CD4-positive, CD25-positive, alpha-beta regulatory T cell (primary cell): Measurements from ENCODE around the gene SURF4. TPM values are rescaled to one million over a fixed set of nuclear protein-coding genes. Genes with fewer than 3 reads are reported as not detected.
A peak's percentile ranks its signal among the peaks of the same experiment; 100 is the strongest.
"Not testable (repeated sequence)": the region's sequence is repeated elsewhere in the genome, so short reads cannot be mapped to it uniquely, and the experiment has no call there.

Experiments used
- ATAC-seq, 2 donors: fragments of 150-1000 bp; cut with Tn5 transposase; one replicate each; pipeline ENCODE4 v1.10.0; 2021; ENCODE audit warnings: low read depth in 2 of 2, moderate number of reproducible peaks in 2 of 2, moderate library complexity in 1 of 2
- DNase-seq, 3 donors: peaks; one replicate each; pipeline versions ENCODE4 v3.0.0 to v3.0.0-alpha.2; 2012 to 2022; ENCODE audit warnings: mixed read lengths in 1 of 3
- H3K27ac ChIP-seq: one replicate; pipeline ENCODE4 v1.7.0; 2013; ENCODE audit warnings: mild to moderate bottlenecking, low read length; ENCODE audit not compliant: insufficient read depth, poor library complexity, severe bottlenecking
- H3K27me3 ChIP-seq: one replicate; pipeline ENCODE4 v1.7.0; 2013; ENCODE audit warnings: low read length; ENCODE audit not compliant: control insufficient read depth, insufficient read depth
- H3K36me3 ChIP-seq: one replicate; pipeline ENCODE4 v1.7.0; 2013; ENCODE audit warnings: mild to moderate bottlenecking, low read length, moderate library complexity; ENCODE audit not compliant: control insufficient read depth, insufficient read depth
- H3K4me1 ChIP-seq: 2 replicates; pipeline ENCODE4 v1.7.0; 2013; ENCODE audit warnings: mild to moderate bottlenecking, low read length; ENCODE audit not compliant: insufficient read depth, control insufficient read depth, poor library complexity, severe bottlenecking
- H3K4me3 ChIP-seq: one replicate; pipeline ENCODE4 v1.7.0; 2013; ENCODE audit warnings: low read depth, mild to moderate bottlenecking, low read length, moderate library complexity
- H3K9me3 ChIP-seq, 2 experiments: 1 replicate in 1 of 2; 2 replicates in 1 of 2; pipeline ENCODE4 v1.7.0; 2013; ENCODE audit warnings: low read length in 2 of 2, mild to moderate bottlenecking in 1 of 2, moderate library complexity in 1 of 2; ENCODE audit not compliant: control insufficient read depth in 2 of 2
- H3K27ac Mint-ChIP-seq, 3 donors: one replicate each; pipeline ENCODE4 v1.8.0; 2020 to 2022; ENCODE audit warnings: mild to moderate bottlenecking in 3 of 3, mixed read lengths in 3 of 3, moderate library complexity in 2 of 3
- H3K27me3 Mint-ChIP-seq: one replicate; pipeline ENCODE4 v1.8.0; 2022; ENCODE audit warnings: mild to moderate bottlenecking, mixed read lengths
- H3K36me3 Mint-ChIP-seq: one replicate; pipeline ENCODE4 v1.8.0; 2020; ENCODE audit warnings: mixed read lengths
- H3K4me1 Mint-ChIP-seq, 4 donors: one replicate each; pipeline ENCODE4 v1.8.0; 2020 to 2022; ENCODE audit warnings: mixed read lengths in 4 of 4, mild to moderate bottlenecking in 1 of 4
- H3K4me3 Mint-ChIP-seq, 4 donors: one replicate each; pipeline ENCODE4 v1.8.0; 2020 to 2022; ENCODE audit warnings: mild to moderate bottlenecking in 4 of 4, mixed read lengths in 4 of 4, moderate library complexity in 3 of 4
- H3K9me3 Mint-ChIP-seq, 7 donors: one replicate each; pipeline ENCODE4 v1.8.0; 2020 to 2022; ENCODE audit warnings: mixed read lengths in 7 of 7, mild to moderate bottlenecking in 3 of 7, moderate library complexity in 2 of 7
- polyA plus RNA-seq, 4 donors: library from polyadenylated mRNA; unstranded; fragments of 300-500 nt; fragmentation: Illumina TruSeq; gene quantifications; one replicate each; pipeline ENCODE4 v1.2.3, GENCODE V29; 2021
- total RNA-seq: library from RNA; stranded (reverse); gene quantifications from one replicate; pipeline ENCODE4 v1.2.3, GENCODE V29; 2022

Gene SURF4
- total and polyA plus RNA-seq, 5 donors from 2014 or later, result 132 to 227 (median 206) TPM

- Histone ChIP-seq H3K4me1 (no peaks in the 10 kb centered on the region), H3K36me3 (peaks cover 27% of the 10 kb centered on the region), H3K27me3 (no peaks in the 10 kb centered on the region), H3K4me3 (no peak overlapping the region), H3K27ac (no peak overlapping the region), H3K9me3 (no peaks in the 10 kb centered on the region)
- H3K4me1 Mint-ChIP-seq, result peaks cover 0 to 17% (median 10%) of the 10 kb centered on the region in 4 donors
- peaks cover 10% of the 10 kb centered on the region for H3K36me3 Mint-ChIP-seq
- no peaks in the 10 kb centered on the region for H3K27me3 Mint-ChIP-seq
- no peak for DNase-seq
- no peak overlapping the region for H3K4me3 Mint-ChIP-seq
- no peak for ATAC-seq
- H3K9me3 Mint-ChIP-seq, result no peaks in the 10 kb centered on the region
- H3K27ac Mint-ChIP-seq, result peak overlapping the region in 1 of 3 donors; percentile 14
These were observed 47.9 kb downstream of the SURF4 start for GRCh38 chr9:133327834-133328484.

- H3K9me3 ChIP-seq, H3K4me3 ChIP-seq, H3K27me3 ChIP-seq, H3K27ac Mint-ChIP-seq, H3K4me1 ChIP-seq, H3K4me3 Mint-ChIP-seq, H3K27me3 Mint-ChIP-seq, H3K9me3 Mint-ChIP-seq, ATAC-seq, H3K27ac ChIP-seq, DNase-seq: not testable (repeated sequence)
- H3K36me3 Mint-ChIP-seq, result peaks cover 10% of the 10 kb centered on the region
- H3K4me1 Mint-ChIP-seq, result peaks cover 0 to 14% (median 10%) of the 10 kb centered on the region in 4 donors
- H3K36me3 ChIP-seq, result peaks cover 18% of the 10 kb centered on the region
These were observed 48.8 kb downstream of the SURF4 start for GRCh38 chr9:133327021-133327420.

GRCh38 chr9:133323991-133324703 lies 51.7 kb downstream of the SURF4 start:
- Mint-ChIP-seq H3K4me3 (no peak overlapping the region), H3K9me3 (no peaks in the 10 kb centered on the region), H3K36me3 (no peaks in the 10 kb centered on the region), H3K27ac (peak overlapping the region in 1 of 3 donors; percentile 87), H3K4me1 (peaks cover 0 to 9% (median 2%) of the 10 kb centered on the region in 4 donors), H3K27me3 (peaks cover 4% of the 10 kb centered on the region)
- Histone ChIP-seq H3K27me3 (no peaks in the 10 kb centered on the region), H3K36me3 (no peaks in the 10 kb centered on the region), H3K4me3 (no peak overlapping the region), H3K9me3 (no peaks in the 10 kb centered on the region), H3K27ac (no peak overlapping the region), H3K4me1 (no peaks in the 10 kb centered on the region)
- DNase-seq, result no peak
- ATAC-seq, result no peak

GRCh38 chr9:133323211-133323610 lies 52.6 kb downstream of the SURF4 start:
- H3K36me3 Mint-ChIP-seq, result no peaks in the 10 kb centered on the region
- DNase-seq (no peak), ATAC-seq (no peak)
- peaks cover 0 to 3% (median 0%) of the 10 kb centered on the region in 4 donors for H3K4me1 Mint-ChIP-seq
- H3K27me3 ChIP-seq, result no peaks in the 10 kb centered on the region
- H3K36me3 ChIP-seq, result no peaks in the 10 kb centered on the region
- H3K4me3 ChIP-seq, result no peak overlapping the region
- H3K27me3 Mint-ChIP-seq, result peaks cover 4% of the 10 kb centered on the region
- H3K4me3 Mint-ChIP-seq, result no peak overlapping the region
- no peak overlapping the region for H3K27ac Mint-ChIP-seq
- H3K9me3 Mint-ChIP-seq, result no peaks in the 10 kb centered on the region
- no peak overlapping the region for H3K27ac ChIP-seq
- H3K4me1 ChIP-seq, result no peaks in the 10 kb centered on the region
- no peaks in the 10 kb centered on the region for H3K9me3 ChIP-seq

- H3K27ac Mint-ChIP-seq, result no peak overlapping the region
- DNase-seq, result no peak
- Histone ChIP-seq H3K4me1 (no peaks in the 10 kb centered on the region), H3K36me3 (no peaks in the 10 kb centered on the region), H3K4me3 (no peak overlapping the region), H3K27me3 (no peaks in the 10 kb centered on the region), H3K27ac (no peak overlapping the region), H3K9me3 (no peaks in the 10 kb centered on the region)
- peaks cover 4% of the 10 kb centered on the region for H3K27me3 Mint-ChIP-seq
- no peaks in the 10 kb centered on the region for H3K9me3 Mint-ChIP-seq
- no peak overlapping the region for H3K4me3 Mint-ChIP-seq
- no peak for ATAC-seq
- H3K36me3 Mint-ChIP-seq, result no peaks in the 10 kb centered on the region
- peaks cover 0 to under 1% (median 0%) of the 10 kb centered on the region in 4 donors for H3K4me1 Mint-ChIP-seq
These were observed 53.2 kb downstream of the SURF4 start for GRCh38 chr9:133322701-133323100.

GRCh38 chr9:133321411-133321935 lies 54.4 kb downstream of the SURF4 start:
- Histone ChIP-seq H3K27me3 (no peaks in the 10 kb centered on the region), H3K4me3 (no peak overlapping the region), H3K27ac (no peak overlapping the region), H3K4me1 (no peaks in the 10 kb centered on the region), H3K9me3 (no peaks in the 10 kb centered on the region), H3K36me3 (no peaks in the 10 kb centered on the region)
- Mint-ChIP-seq H3K4me3 (no peak overlapping the region), H3K36me3 (no peaks in the 10 kb centered on the region), H3K27me3 (peaks cover 4% of the 10 kb centered on the region), H3K27ac (peak overlapping the region in 1 of 3 donors; percentile 84), H3K9me3 (no peaks in the 10 kb centered on the region), H3K4me1 (no peaks in the 10 kb centered on the region)
- ATAC-seq (no peak), DNase-seq (no peak)

- no peaks in the 10 kb centered on the region for H3K36me3 ChIP-seq
- ATAC-seq (no peak), DNase-seq (no peak)
- H3K27ac Mint-ChIP-seq, result no peak overlapping the region
- no peak overlapping the region for H3K4me3 Mint-ChIP-seq
- H3K9me3 ChIP-seq, result no peaks in the 10 kb centered on the region
- H3K27me3 ChIP-seq, result no peaks in the 10 kb centered on the region
- no peaks in the 10 kb centered on the region for H3K9me3 Mint-ChIP-seq
- no peaks in the 10 kb centered on the region for H3K36me3 Mint-ChIP-seq
- H3K4me1 Mint-ChIP-seq, result no peaks in the 10 kb centered on the region
- no peaks in the 10 kb centered on the region for H3K4me1 ChIP-seq
- peaks cover 4% of the 10 kb centered on the region for H3K27me3 Mint-ChIP-seq
- no peak overlapping the region for H3K27ac ChIP-seq
- no peak overlapping the region for H3K4me3 ChIP-seq
These were observed 55.4 kb downstream of the SURF4 start for GRCh38 chr9:133320421-133320881.
